ENCODE results near the gene TEAD4.

GRCh38 chr12:3040663-3041544, 81.7 kb downstream of the TEAD4 start:
- no peak for TF ChIP-seq TCF7 (CRISPR knock-in tag; IDR thresholded peaks at IDR 0.05; ENCODE audit: low read depth)
- no peak for TF ChIP-seq USF1 (CRISPR knock-in tag; IDR thresholded peaks at IDR 0.05)
- TF ChIP-seq, protein P1, sequence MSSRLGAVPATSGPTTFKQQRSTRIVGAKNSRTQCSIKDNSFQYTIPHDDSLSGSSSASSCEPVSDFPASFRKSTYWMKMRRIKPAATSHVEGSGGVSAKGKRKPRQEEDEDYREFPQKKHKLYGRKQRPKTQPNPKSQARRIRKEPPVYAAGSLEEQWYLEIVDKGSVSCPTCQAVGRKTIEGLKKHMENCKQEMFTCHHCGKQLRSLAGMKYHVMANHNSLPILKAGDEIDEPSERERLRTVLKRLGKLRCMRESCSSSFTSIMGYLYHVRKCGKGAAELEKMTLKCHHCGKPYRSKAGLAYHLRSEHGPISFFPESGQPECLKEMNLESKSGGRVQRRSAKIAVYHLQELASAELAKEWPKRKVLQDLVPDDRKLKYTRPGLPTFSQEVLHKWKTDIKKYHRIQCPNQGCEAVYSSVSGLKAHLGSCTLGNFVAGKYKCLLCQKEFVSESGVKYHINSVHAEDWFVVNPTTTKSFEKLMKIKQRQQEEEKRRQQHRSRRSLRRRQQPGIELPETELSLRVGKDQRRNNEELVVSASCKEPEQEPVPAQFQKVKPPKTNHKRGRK (CRISPR knock-in tag; IDR thresholded peaks at IDR 0.05; ENCODE audit: borderline replicate concordance): no peak
- TF ChIP-seq CTCF (IDR thresholded peaks at IDR 0.05): no peak
- no peak for TF ChIP-seq ZNF232 (CRISPR knock-in tag; IDR thresholded peaks at IDR 0.05)
- no peak for TF ChIP-seq NFE2L1 (CRISPR knock-in tag; IDR thresholded peaks at IDR 0.05)

Measured in WTC11 (cell line).